RCC 7860 (cell line): ENCODE results near the gene TRIM17.

Source experiments
- DNase-seq: peaks from one replicate; pipeline ENCODE4 v3.0.0-alpha.2; 2015; ENCODE audit warnings: low spot score
- FAIRE-seq: peaks from 2 replicates; lab custom pipeline; 2012; peaks lifted over from hg19 to GRCh38; lab: Jason Lieb, UNC

The TRIM17 gene, protein sequence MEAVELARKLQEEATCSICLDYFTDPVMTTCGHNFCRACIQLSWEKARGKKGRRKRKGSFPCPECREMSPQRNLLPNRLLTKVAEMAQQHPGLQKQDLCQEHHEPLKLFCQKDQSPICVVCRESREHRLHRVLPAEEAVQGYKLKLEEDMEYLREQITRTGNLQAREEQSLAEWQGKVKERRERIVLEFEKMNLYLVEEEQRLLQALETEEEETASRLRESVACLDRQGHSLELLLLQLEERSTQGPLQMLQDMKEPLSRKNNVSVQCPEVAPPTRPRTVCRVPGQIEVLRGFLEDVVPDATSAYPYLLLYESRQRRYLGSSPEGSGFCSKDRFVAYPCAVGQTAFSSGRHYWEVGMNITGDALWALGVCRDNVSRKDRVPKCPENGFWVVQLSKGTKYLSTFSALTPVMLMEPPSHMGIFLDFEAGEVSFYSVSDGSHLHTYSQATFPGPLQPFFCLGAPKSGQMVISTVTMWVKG

DNA sequence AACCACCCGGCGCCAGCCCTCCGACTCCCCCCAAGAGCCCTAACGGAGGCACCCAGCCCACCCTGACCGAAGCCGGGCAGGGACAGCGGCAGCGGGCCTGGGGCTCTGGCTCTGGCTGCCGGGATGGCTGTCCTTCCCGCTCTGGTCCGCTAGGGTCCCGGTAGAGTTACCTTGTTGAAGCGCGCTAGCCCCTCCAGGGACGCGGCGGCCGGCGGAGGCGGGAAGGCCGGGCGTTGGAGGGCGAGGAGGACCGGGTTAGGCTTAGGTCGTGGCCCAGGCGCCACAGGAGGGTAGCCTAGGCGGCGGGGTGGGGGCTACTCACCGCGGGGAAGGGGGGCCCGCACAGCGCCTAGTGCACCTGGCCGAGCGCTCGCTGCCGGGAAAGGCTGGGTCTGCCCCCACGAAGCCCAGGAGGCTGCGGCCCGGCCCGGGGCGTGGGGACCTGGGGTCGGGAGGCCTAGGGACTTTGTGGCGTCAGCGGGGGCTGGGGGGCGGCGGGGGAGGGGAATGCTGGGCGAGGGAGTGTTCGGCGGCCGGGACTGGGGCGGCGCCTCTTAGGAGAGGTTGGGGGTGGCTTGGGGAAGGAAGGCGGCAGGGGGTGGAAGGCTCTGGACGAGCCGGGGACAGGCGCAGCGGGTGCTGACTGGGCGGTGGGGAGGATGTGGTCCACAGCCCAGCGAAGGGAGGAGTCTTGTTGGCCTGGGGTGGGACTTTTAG lies at the start of gene TRIM17:
Gene TRIM17 (minus strand): TSS at position 645 of the 717 bp plus-strand sequence. CDS start 1,789 bp downstream, outside the sequence.
- FAIRE-seq (no peak), DNase-seq (no peak)

DNA sequence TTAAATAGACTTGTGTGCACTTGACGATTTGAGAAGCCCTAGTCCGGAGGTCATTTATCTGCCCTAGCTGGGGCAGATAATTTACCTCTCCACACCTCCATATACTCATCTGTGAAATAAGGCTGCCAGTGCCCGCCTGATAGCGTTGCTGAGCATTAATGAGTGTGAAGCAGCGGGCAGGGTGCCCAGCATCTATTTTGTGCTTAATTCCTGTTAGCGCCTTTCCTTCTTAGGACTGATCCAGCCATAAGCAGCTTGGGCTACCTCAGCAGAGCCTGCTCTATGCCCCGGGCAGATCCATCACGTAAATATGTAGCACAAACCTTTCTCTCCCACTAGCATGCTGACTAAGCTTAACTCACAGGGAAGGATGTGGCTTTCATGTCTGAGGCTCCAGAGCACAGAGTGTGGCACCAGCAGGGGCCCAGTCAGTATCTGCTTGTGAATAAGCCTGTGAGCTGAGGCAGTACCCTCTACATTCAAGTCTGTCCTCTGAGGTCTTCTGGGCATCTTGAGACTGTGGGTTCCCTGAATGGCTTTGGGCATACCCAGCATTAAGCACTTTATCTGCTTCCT lies 49.0 kb upstream of the TRIM17 start:
- FAIRE-seq (no peak), DNase-seq (no peak)

DNA sequence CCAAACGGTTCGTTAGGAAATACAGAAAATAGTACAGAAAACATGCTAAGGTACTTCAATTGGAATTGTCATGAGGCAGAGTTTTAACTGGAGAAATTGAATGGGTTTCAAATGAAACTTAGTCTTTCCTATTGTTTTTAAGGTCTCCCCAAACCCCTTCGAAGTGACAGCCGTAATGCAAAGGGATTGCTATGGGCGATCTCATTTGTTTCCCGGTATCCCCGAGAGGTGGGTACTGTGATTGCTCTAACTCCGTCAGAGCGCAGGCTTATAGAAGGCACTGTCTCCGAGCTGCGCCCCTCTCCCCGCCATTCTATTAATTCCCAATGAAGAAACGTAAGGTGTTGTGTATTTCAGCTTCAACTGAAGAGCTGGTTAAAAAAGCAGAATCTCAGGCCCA lies 48.5 kb upstream of the TRIM17 start:
- FAIRE-seq = no peak
- DNase-seq = no peak

DNA sequence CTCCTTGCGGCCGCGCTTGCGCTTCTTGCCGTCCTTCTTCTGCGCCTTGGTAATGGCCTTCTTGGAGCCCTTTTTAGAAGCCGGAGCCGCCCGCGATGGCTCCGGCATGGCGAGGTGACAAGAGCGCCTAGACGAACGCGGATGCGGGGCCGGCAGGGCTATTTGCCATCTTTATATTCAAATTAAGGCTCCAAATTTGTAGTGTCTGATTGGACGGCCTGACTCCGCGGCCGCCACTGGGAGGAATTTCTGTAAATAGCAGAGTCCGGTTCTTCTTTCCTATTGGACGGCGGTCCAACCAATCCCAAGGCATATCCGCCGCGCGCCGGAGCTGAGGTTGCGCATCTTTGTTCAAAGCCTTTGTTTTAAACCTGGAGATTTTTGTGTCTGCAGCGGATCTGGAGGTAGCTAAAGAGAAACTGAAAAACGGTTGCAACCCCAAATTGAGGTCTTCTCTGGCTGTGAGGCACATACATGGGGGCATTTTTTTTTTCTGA lies 47.9 kb upstream of the TRIM17 start:
- no peak for DNase-seq
- no peak for FAIRE-seq

DNA sequence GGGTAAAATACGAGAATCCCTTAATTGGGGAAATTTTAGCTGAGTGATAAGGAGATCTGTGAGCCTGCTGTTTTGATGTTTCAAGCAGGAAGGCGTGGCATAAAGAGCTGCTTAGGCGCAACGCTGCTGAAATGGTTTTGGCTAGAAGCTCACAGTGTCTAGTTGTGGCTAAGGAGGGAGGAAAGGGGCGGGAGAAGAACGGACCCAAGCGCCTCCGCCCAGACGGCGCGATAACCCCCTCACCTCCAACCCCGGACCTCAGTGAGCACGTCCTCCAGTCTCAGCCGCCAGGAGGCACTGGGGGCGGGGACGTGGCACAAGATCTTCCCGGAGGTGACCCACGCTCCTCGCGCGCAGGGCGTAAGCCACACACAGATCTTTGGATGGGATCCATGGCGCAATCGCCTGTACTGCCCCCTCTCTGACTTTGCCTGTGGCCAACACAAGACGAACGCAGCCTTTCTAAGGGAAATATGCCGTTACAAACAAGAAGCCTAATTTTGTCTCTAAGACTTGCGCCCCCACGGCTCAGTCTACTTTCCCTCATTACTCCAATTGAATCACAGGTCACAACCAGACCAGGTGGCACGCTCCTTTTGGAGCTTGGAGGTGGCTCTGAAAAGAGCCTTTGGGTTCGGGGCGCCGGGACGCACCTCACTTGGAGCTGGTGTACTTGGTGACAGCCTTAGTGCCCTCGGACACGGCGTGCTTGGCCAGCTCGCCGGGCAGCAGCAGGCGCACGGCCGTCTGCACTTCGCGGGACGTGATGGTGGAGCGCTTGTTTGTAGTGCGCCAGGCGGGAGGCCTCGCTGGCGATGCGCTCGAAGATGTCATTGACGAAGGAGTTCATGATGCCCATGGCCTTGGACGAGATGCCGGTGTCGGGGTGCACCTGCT lies 47.1 kb upstream of the TRIM17 start:
- FAIRE-seq (no peak), DNase-seq (no peak)

DNA sequence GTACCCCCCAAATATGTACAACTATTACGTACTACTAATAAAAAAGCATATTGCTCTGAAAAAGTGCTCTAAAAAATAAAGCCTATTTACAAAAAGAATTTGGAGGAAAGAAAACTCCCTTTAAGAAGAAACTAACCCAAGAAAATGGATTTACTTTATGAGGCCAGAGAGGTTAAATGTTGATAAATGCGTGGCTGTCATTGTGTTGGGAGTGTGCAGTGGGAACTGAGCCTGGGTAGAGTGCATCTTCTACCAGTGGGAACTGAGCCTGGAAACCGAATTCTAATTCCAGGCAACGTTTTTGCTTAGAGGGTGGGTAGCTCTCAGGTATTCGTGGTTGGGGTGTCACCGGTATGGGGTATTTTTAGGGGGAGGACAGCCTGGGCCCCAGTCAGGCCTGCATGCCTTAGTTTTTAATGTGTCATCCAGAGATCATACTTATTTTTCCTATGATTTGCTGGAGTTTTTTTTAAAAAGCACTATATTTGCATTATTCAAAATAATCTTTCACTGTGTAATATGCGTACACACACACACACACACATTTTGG lies 46.4 kb upstream of the TRIM17 start:
- FAIRE-seq = no peak
- DNase-seq = no peak

DNA sequence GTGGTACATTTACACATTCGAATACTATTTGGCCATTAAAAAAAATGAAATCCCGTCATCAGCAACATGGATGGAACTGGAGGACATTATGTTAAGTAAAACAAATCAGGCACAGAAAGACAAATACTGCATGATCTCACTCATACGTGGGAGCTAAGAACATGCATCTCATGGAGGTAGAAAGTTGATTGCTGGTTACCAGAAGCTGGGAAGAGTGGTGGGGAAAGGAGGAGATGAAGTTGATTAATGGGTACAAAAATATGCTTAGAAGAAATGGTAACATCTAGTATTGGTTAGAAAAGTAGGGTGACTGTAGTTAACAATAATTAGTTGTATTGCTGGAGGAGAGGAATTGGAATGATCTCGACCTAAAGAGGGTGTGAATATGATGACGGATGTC lies 45.9 kb upstream of the TRIM17 start:
- DNase-seq (no peak), FAIRE-seq (no peak)

DNA sequence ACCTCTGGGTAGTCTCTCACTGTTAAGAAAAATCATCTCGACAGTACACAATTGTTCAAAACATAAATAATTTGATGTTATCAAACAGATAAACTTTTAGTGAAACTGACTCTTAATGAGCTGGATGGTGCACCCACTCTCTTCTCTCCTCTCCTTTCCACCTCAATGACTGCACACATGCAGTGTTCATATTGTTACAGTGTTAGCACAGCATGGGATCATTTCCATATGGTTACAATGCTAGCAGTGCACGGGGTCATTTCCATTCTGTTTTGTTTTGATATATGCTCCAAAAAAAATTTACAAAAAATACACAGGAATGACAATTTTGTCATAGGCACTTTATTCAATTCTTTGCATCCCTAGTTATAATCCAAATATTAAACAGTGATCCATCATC lies 44.2 kb upstream of the TRIM17 start:
- no peak for DNase-seq
- no peak for FAIRE-seq

DNA sequence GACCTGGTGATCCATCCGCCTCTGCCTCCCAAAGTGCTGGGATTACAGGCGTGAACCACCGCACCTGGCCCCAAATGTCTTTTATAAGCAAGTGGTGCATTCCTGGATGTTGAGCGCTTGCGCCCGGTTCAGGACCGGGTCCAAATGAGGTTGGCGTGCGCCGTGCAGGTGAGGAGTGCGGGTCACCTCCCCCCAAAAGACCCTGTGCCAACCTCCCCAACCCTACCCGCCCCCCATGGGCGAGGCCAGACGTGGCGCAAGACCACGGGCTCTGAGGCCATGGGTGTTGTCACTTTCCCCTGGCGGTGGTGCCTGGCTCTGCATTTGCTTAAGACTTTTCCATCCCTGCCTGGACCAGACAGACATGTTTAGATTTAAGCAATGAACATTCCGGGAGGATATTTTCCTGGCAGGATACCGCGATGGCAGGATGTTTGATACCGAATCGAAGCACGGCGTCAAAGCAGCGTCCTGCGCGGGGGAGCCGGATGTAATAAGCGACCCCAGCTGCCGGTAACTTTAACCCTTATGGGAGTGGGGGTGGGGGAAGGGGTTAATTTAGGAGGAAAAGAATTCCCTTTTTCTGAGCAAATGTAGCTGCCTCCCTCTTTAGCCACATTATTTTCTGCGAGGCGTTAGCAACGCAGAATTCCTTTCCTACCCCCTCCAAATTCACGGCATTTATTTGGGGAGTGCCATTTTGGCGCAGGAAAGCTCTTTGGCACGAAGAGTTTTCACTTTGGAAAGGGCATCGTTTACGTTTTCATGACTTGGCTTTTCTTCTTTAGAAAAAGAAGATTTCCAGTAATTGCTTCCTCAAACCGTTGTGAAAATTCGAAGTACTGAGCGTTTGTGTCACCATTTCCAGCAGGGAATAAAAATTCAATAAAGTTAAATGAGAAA lies 42.7 kb upstream of the TRIM17 start:
- DNase-seq (no peak), FAIRE-seq (no peak)

DNA sequence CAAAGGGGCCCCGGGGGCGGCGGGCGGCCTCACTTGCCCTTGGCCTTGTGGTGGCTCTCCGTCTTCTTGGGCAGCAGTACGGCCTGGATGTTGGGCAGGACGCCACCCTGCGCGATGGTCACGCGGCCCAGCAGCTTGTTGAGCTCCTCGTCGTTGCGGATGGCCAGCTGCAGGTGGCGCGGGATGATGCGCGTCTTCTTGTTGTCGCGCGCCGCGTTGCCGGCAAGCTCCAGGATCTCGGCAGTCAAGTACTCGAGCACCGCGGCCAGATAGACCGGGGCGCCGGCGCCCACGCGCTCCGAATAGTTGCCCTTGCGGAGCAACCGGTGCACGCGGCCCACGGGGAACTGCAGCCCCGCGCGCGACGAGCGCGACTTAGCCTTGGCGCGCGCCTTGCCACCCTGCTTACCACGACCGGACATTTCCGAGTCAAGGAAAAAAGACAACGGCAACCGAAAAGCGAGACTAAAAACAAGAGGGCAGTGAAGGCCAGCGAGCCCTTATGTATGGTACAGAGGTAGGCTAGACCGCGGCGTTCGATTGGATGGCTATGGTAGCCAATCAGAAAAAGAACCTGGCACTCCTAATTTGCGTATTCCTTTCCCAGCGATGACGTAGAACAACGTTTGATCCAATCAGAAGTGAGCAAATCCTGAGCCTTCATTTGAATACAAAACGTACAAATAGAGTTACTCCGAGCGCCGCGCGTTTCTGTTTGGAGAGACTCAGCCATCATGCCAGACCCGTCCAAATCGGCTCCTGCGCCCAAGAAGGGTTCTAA lies 40.9 kb upstream of the TRIM17 start:
- DNase-seq (no peak), FAIRE-seq (no peak)

DNA sequence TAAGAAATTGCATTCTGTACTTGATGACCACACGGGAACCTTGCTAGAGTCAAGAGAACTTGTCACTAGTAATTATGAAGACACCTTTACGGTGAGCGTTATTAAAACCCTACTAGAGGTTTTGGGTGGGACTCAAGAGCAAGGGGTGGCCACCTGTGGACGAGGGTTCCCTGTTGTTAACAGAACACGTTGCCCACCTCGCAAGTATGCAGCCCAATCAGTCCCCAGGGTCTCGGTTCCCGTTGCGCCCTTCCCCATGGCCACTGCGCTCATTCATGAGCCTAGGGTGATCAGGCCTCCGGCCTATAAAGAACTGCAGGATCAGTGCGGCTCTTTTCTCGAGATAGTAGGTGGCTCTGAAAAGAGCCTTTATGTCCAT lies 40.3 kb upstream of the TRIM17 start:
- DNase-seq (no peak), FAIRE-seq (no peak)

DNA sequence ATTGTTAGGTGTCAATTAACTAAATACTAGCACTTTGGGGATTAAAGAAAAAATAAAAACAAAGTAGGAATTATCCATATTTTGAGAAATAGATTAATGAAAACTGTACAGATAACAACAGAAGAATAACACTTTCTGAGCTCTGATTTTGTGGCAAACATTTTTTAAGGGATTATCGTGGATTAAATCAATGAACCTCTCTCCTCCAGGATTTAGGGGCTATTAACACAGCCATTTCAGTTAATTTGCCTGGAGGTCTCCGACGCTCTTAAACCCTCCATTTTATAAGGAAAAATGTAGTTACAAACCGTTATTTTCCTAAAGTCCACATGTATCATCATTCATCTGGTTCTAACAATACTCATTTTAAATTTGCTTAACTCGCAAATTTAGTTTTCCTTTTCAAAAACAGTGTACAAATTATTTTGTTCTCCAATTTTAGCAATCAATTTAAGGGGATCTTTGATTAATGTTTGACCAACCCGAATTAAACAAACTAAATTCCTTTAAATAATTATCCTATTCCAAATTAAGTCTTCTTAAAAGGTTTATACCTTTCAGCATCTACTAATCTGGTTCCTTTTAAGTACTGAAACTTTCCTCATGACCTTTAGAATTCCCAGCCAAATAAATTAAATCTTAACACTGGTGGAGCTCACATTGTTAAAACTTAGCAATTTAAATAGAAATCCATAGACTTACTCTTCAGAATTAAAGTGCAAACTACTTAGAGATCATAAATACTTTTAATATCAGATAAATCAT lies 39.8 kb upstream of the TRIM17 start:
- DNase-seq = no peak
- FAIRE-seq = no peak

DNA sequence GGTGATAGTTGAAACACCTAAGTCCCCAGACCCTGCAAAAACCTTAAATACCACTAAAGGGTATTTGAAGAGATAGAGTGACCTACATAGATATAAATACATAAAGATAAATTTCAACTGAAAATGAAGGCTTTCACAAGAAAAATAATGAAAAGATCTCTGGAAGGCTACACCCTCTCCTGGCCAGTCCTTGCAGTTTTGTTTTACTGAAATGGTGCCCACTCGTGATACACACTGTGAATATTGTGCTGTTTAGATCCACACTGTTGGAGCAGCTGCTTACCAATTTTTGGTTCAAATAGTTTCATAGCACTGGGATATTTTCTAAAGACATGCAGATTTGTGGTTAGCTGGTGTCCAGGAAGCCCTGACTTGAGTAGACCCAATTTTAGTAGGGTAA lies 39.1 kb upstream of the TRIM17 start:
- FAIRE-seq (no peak), DNase-seq (no peak)

DNA sequence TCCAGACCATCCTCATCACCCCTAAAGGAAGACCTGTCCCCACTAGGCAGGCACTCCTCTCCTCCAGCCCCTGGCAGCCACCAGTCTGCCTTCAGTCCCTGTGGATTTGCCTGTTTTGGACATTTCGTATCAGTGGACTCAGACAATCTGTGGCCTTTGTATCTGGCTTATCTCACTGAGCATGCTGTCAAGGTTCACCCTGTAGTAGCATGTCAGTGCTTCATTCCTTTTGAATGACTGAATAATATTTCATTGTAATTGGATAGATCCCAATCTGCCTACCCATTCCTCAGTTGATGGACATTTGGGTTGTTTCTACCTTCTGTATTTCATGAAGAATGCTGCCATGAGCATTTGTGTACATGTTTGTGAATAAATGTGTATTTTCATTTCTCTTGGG lies 37.6 kb upstream of the TRIM17 start:
- DNase-seq (no peak), FAIRE-seq (no peak)

DNA sequence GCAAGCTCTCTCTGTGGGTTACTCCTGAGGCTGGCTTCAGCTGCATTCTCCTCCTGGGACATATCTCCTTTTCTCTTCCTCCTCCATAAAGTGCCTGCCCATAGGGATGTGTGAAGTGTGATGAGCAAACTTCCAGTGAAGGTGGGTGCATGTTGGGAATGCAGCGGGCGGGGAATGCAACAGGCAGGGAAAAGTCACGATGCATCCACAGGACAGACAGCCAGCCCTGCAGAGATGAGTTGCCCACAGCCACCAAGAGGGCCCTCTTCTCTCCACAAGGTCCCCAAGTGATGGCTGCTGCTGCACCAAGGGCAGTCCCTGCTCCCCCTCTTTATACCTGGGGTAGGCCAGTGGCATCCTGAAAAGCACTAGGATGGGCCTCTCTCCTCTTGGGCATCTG lies 37.0 kb upstream of the TRIM17 start:
- DNase-seq (no peak), FAIRE-seq (no peak)

DNA sequence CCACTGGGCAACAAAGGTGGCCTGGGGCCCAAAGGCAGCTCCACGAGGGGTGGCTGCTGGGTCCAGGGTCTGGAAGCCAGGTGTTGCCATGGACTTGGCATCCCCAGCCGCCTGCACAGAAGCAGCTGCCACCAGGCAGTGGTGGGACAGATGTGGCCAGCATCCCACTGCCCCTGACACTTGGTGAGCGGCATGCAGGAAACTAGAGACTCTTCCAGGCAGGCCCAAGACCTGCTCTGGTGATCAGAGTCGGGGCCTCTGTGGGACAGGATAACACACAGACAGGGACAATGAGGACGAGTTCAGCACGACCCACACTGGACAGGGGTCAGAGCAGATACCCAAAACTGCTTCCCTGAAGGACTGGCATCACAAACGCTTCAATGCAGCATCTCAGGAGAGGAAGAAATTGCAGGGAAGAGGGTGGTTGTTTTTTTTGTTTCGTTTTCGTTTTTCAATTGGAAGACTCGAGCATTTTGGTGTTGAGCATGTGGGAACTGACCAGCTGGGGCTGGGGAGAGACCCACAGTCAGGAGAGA lies 36.4 kb upstream of the TRIM17 start:
- FAIRE-seq = no peak
- DNase-seq = no peak

DNA sequence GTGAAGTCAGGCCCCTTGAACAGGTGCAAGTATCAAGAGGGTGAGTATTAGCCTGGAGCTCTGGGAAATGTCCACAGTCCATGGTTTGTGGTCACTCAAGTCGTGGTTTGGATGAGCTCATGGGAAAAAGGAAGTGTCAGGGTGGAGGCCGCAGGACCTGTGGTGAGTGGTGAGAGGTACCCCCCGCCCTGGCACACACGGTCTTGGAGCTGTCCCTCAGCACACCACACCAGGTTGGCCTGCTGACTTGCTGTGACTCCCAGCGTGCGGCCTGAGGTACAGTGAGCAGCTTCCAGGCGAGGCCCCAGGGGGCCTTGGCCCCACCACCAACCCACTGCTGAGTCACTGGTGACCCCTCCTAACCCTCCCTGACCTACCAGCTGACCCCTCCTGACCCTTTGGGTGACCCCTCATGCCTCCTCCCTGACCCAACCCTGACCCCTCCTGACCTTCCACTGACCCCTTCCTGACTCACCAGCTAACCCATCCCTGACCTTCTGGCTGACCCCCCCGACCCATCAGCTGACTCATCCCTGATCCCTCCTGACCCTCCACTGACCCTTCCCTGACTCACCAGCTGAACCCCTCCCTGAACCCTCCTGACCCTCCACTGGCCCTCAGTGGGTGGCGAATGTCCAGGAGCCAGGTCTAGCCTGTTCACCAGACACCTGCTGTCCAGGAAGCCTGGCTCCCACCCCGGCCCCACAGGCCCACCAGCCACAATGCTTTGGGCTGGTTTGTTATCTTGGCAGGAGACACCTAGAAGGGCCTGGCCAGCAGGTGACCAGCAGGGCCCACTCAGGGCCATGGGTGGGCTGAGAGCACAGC lies 35.7 kb upstream of the TRIM17 start:
- peak; percentile 86 for DNase-seq
- FAIRE-seq = peak; percentile 76
